Stimulated activated naive CD8-positive, alpha-beta T cell treated with anti-CD3 and anti-CD28 coated beads, Interleukin-15, Interleukin-2, amounts not matched to agents 100 U/mL and 50 U/mL, for 24 hours (primary cell): ENCODE results near the gene HABP4.

Experiments used
- ATAC-seq: fragments of 150-1000 bp; cut with Tn5 transposase; one replicate; pipeline ENCODE4 v1.10.0; 2021
- DNase-seq: peaks from one replicate; pipeline ENCODE4 v3.0.0; 2021

The HABP4 gene

DNA sequence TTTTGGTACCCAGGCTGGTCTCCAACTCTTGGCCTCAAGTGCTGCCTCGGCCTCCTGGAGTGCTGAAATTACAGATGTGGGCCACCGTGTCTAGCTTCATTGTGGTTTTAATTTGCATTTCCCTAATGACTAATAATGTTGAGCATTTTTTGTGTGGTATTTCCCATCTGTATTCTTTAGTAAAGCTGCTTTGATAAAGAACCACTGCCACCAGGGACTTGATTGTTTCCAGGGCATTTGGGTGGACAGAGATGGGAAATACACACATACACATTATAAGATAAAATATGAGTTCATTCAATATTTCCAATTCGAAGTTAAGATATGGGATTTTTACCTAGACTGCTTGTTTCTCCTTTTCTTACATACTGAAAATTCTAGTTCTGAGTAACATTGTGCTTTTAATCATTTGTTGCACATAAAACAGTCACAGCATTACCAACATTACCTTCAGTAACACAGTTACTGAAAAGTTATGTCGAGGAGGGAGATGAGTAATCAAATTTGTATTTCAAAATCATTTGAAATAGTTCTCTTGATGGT lies 28.9 kb downstream of the HABP4 start:
- peak; percentile 60 for ATAC-seq

GRCh38 chr9:96480736-96481135 lies 30.8 kb downstream of the HABP4 start:
- DNase-seq: no peak
- ATAC-seq: no peak

More for the DNA sequence above, 28.9 kb downstream of the HABP4 start:
- peak; percentile 17 for DNase-seq

DNA sequence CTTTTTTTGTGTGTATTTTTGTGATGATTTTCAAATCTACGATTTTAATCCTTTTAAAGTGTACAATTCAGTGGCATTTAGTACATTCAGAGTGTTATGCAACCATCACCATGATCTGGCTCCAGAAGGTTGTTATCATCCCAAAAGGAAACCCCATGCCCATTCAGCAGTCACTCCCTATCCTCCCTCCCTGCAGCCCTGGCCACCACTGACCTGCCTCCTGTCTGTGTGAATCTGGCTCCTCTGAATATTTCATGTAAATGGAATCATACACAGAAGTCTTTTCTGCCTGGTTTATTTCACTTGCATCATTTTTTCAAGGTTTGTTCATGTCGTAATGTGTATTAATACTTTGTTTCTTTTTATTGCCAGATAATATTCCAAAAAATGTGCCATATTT lies 32.5 kb downstream of the HABP4 start:
- ATAC-seq: no peak

DNA sequence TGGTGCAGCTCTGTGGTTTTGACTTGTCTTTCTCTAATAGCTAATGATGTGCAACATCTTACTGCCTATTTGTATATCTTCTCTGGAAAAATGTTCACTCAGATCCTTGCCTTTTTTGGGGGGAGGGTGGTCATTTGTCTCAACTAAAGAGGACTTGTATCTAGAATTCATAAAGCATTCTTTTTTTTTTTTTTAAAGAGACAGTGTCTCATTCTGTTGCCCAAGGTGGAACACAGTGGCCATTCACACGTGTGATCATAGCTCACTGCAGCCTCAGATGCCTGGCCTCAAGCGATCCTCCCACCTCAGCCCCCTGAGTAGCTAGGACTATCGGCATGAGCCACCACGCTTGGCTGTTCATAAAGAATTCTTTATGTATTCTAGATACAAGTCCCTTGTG lies 33.2 kb downstream of the HABP4 start:
- no peak for DNase-seq
- no peak for ATAC-seq

More for the DNA sequence above, 32.5 kb downstream of the HABP4 start:
- no peak for DNase-seq

GRCh38 chr9:96483733-96484390 lies 33.9 kb downstream of the HABP4 start:
- DNase-seq: no peak
- no peak for ATAC-seq

DNA sequence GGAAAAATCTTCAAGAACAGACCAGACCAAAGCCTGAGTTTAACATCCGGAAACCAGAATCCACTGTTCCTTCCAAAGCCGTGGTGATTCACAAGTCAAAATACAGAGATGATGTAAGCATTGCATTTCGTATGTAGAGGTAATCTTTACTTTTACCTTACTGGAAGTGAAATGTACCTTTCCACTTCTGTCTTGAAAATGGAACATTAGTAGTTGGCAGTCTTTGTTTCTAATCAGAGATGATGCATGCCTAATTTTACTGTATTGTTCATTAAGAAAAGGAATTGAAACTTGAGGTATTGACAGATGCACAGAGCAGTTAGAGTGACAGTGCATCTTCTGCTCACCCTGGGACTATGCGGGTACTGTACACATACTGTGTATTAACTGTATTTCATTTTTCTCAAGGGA lies 34.6 kb downstream of the HABP4 start:
- DNase-seq (no peak), ATAC-seq (peak; percentile 68)

DNA sequence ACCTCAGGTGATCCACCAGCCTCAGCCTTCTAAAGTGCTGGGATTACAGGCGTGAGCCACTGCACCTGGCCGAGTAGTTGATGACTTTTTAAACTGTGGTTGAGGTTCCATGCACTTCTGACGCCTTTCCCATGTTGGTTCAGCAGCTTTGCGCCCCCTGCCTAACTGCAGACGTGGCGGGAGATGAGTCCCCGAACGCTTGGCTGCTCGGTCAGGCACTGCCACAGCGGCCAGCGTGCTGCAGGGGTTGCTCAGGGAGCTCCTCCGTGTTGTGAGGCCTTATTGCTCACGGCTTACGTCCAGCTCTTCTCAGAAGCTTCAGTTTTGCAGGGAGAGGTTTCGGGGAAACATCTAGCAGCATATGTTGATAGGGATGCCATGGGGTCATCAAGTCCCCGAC lies 35.3 kb downstream of the HABP4 start:
- DNase-seq: no peak
- no peak for ATAC-seq

DNA sequence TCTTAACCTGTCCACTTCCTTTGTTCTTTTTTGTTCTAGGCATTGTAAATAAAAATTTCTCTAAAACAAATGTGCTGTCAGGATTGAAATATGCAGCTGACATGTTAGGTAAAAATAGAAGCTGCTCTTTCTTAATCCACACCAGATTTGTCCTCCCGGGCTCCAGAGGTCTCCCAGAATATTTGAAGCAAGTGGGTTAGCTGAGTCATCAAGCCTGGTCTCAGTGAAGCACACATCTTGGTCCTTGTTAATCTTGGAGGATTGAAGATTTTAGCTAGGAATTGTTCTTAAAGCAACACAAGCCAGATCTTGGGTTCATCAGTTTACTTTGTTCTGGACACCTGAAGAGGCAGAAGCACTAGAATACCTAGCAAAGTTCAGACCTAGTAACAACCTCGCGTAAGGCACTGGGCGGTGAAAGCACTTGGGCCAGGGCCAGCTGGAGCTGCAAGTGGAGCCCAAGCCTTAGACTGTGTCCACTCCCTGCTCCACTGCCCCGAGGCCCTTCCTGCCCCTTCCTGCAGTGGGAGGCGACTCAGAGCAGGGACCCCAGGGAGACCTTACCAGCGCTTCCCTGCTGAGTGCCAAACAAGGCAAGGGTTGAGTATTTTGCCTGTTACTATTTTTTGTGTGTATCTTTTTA lies 36.5 kb downstream of the HABP4 start:
- ATAC-seq (no peak), DNase-seq (no peak)

GRCh38 chr9:96487029-96487396 lies 37.0 kb downstream of the HABP4 start:
- ATAC-seq: no peak
- no peak for DNase-seq

DNA sequence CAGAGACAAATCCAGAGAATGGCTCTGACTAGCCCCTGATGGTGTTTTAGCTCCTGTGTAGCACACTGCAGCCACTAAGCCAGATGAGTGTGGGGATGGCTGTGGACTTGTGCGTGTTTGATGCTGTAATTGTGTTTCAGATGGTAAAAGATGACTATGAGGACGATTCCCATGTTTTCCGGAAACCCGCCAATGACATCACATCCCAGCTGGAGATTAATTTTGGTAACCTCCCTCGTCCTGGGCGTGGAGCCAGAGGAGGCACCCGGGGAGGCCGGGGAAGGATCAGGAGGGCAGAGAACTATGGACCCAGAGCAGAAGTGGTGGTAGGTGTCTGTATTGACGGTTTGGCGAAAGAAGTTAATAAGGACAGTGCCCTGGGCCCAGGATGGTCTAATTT lies 38.0 kb downstream of the HABP4 start:
- ATAC-seq: no peak
- no peak for DNase-seq

DNA sequence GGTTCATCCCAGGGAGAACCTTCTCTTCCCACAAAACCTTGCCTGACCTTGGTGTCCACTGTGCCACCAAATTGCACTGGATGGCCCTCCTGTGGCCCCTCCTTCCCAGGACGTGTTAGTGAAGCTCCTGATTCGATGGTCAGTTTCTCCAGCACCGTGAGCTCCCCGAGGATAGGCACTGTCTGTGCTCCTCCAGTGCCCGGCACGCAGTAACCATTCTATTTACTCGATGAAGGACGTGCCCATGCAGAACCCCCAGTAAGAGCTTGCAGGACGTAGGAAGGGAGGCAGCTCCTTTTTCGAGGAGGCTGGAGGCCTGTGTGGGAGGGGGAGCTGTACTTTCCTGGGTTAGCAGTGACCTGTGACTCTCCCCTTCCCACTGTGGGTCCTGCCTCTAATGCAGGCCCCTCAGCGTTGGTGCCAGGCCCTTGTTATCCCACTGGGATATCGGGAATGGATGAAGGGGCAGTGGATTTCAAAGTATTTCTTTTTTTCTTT lies 39.6 kb downstream of the HABP4 start:
- DNase-seq: no peak

GRCh38 chr9:96490534-96491078 lies 40.6 kb downstream of the HABP4 start:
- ATAC-seq: no peak
- no peak for DNase-seq

More for the DNA sequence above, 39.6 kb downstream of the HABP4 start:
- ATAC-seq: no peak

DNA sequence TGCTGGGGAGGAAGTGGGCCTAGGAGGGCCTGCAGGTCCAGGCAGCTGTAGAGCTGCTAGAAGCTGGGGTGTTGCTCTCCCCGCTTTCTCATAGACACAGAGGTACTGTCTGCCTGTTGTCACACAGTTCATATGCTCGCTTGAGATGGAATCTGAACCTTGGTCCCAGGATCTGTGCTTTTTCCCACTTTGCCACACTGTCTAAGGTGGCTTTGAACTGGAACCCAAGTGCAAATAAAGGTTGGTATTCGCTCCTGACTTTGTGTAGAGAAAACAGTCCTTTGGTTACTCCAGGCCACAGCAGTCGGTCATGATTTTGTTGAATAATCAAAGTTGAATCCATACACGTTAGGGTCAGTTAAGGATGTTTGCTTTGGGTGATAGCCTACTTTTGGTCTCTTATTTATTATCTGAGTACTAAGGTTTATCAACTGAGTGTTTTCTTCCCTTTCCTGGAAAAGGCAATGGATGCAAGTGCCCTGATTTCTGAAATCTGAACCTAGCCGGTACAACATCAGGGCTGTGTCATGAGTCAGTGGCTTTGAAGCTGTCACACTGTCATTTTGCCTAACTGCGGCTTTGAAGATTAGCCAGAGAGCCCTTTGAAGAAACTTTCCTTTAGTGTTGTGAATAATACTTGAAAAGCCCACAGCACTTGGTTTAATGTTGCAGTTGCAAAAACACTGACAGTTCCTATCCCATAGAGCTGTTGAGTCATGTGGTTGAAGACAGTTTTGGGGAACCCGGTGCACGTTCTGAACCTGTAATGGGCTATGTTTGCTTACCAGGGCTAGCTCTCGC lies 41.3 kb downstream of the HABP4 start:
- peak; percentile 11 for DNase-seq
- peak; percentile 86 for ATAC-seq

GRCh38 chr9:96491880-96492525 lies 42.0 kb downstream of the HABP4 start:
- no peak for ATAC-seq

GRCh38 chr9:96492993-96493531 lies 43.1 kb downstream of the HABP4 start:
- no peak for ATAC-seq
- DNase-seq: no peak

More at GRCh38 chr9:96491880-96492525, 42.0 kb downstream of the HABP4 start:
- DNase-seq: no peak

GRCh38 chr9:96493757-96494156 lies 43.8 kb downstream of the HABP4 start:
- no peak for DNase-seq
- no peak for ATAC-seq

GRCh38 chr9:96494215-96494800 lies 44.3 kb downstream of the HABP4 start:
- no peak for ATAC-seq
- DNase-seq: no peak

- no peak for DNase-seq
- no peak for ATAC-seq
Observed at GRCh38 chr9:96495341-96495740, 45.4 kb downstream of the HABP4 start.

DNA sequence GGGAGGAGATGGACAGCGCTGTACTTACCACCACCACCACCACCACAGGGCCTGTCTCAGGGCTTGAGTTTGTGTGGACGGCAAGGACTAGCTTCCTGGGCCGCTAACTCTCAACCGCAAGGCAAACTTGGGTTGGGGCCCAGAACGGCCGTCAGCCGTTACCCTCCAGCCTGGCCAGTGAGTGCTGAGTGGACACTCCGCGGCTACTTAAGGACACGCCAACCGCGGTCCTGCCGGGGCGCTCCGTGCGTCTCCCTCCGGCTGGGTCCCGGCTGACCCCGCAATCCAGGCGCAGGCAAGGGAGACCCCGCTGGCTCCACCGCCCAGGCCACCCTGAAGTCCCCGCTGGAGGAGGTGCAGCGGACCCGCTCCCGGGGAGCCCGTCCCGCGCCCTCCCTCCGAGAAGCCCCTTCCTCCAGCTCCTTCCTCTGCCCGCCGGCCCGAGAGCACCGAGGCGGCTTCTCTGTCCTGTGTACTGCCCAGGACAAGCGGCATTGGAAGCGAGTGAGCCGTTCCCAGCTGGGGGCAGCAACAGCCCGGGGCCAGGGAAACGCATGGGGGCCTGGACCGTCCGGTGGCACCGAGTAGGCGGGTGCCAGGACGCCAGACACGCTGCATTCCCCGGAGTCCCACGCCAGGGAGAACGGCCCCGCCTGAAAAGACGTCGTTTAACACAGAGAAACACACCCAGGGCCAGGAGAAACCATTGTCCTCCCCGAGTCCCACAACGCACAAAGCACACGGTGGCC lies 46.6 kb downstream of the HABP4 start:
- ATAC-seq: no peak
- DNase-seq: no peak

- no peak for ATAC-seq
- no peak for DNase-seq
Observed at GRCh38 chr9:96497117-96497399, 47.1 kb downstream of the HABP4 start.

- ATAC-seq: no peak
- no peak for DNase-seq
Observed at GRCh38 chr9:96498796-96499195, 48.8 kb downstream of the HABP4 start.
